ENCODE results near the gene PGA5. TPM values are rescaled to one million over a fixed set of nuclear protein-coding genes. Genes with fewer than 3 reads are reported as not detected.
"Not testable (repeated sequence)": the region's sequence is repeated elsewhere in the genome, so short reads cannot be mapped to it uniquely, and the experiment has no call there.

The PGA5 gene
- polyA plus RNA-seq, 1 donor = 0.37 TPM

DNA sequence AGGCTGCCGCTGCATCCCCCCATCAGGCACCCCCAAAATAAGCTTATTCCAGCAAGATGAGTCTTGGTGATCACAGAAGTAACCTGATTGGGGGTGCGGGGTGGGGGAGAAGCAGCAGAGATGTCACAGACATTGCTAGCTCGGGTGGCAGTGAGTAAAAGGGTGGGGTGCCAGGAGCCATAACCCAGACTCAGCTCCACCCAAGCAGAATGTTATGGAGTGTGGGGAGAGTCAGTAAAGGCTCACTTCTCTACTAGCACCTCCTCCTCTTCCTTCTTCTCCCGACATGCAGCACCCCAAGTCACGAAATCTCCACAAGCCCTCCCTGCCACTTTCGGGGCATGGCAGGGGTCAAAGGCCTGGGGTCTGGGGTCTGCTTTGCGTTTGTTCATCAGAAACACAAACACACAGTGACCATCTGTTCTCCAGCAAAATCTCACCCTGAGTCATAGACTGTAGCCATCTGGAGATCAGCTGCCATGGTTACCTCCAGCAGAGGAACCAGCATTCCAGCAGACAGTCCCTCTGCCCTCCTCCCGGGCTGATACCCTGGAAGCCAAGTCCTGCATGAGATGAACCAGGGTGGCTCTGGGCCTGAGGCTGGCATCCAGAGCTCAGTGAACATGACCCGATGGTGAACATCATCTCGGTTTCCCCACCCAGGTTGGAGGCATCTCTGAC lies 14.4 kb upstream of the PGA5 start:
- not testable (repeated sequence) for DNase-seq

GRCh38 chr11:61229458-61229857 lies 11.5 kb upstream of the PGA5 start:
- DNase-seq = not testable (repeated sequence)

- DNase-seq = not testable (repeated sequence)
Measured at GRCh38 chr11:61231033-61231432, 9.9 kb upstream of the PGA5 start.

GRCh38 chr11:61231585-61231984 lies 9.4 kb upstream of the PGA5 start:
- not testable (repeated sequence) for DNase-seq

DNA sequence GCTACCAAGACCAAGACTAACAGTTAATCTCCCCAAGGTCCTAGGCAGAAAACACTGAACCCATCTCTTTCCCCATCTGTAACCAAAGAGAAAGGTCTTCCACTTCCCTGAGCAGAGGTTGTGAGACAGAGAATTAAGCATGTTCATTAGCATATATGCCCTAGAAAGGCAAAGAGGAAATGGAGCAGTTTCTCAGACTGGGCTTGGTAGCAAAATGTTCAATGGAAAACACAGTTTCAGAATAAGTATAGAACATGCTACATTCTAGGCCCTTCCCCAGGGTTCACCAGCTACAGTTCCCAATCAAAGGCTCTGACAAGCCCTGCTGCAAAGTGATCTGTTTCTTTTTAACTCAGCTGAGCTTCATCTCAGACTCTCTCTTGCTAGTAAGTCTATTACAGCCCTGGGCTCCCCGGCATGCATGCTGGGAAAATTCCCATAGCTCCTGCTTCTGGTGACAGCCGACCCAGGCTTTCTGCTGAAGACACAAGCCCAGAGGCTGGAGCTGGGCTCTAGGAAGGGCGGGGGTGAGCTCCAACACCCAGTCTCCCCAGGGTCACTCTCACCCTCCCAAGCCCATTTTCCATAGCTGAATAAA lies 8.3 kb upstream of the PGA5 start:
- DNase-seq = not testable (repeated sequence)

GRCh38 chr11:61237130-61237529 lies 3.8 kb upstream of the PGA5 start:
- not testable (repeated sequence) for DNase-seq

DNA sequence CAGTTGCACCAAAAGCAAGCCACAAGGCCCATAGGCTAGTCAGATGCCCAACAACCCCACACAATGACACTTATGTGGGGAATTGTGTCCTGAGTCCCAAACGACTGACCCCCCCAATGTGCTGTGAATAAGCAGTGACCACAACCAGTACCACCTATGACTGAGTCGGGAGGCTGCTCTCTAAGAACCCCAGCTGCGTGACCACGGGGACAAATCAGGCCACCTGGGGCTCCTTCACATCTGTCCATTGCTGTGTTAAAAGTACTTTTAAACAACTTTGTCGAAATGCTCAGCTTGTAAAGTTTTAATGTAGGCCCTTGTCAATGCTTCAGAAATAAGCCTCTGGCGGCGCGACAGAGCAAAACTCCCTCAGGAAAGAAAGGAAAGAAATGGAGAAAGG lies 687 bp upstream of the PGA5 start:
- not testable (repeated sequence) for DNase-seq

- not testable (repeated sequence) for DNase-seq
Measured at GRCh38 chr11:61241526-61241925, 551 bp downstream of the PGA5 start.

DNA sequence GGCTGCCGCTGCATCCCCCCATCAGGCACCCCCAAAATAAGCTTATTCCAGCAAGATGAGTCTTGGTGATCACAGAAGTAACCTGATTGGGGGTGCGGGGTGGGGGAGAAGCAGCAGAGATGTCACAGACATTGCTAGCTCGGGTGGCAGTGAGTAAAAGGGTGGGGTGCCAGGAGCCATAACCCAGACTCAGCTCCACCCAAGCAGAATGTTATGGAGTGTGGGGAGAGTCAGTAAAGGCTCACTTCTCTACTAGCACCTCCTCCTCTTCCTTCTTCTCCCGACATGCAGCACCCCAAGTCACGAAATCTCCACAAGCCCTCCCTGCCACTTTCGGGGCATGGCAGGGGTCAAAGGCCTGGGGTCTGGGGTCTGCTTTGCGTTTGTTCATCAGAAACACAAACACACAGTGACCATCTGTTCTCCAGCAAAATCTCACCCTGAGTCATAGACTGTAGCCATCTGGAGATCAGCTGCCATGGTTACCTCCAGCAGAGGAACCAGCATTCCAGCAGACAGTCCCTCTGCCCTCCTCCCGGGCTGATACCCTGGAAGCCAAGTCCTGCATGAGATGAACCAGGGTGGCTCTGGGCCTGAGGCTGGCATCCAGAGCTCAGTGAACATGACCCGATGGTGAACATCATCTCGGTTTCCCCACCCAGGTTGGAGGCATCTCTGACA lies 4.4 kb downstream of the PGA5 start:
- not testable (repeated sequence) for DNase-seq

DNA sequence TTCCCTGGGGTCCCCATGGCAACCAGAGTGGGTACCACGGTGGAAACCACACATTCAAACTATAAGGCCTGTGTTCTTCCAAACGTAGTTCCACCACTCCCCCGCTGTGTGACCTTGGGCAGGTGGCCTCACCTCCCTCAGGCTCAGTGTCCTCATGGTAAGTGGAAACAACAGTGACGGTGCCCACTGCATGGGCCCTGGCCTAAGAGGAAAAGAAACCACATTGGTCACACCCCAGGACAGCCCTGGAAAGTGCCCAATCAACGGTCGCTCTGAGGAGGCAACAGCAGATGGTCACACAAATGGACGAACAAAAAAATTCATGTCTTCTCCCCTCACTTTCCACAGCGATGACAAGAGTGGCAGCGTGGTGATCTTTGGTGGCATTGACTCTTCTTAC lies 7.1 kb downstream of the PGA5 start:
- not testable (repeated sequence) for DNase-seq

- DNase-seq = not testable (repeated sequence)
Measured at GRCh38 chr11:61249201-61249600, 8.2 kb downstream of the PGA5 start.

- DNase-seq = not testable (repeated sequence)
Measured at GRCh38 chr11:61250796-61251765, 10.1 kb downstream of the PGA5 start.

DNA sequence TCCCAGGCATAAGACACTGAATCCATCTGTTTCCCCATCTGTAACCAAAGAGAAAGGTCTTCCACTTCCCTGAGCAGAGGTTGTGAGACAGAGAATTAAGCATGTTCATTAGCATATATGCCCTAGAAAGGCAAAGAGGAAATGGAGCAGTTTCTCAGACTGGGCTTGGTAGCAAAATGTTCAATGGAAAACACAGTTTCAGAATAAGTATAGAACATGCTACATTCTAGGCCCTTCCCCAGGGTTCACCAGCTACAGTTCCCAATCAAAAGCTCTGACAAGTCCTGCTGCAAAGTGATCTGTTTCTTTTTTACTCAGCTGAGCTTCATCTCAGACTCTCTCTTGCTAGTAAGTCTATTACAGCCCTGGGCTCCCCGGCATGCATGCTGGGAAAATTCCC lies 11.4 kb downstream of the PGA5 start:
- DNase-seq = not testable (repeated sequence)

DNA sequence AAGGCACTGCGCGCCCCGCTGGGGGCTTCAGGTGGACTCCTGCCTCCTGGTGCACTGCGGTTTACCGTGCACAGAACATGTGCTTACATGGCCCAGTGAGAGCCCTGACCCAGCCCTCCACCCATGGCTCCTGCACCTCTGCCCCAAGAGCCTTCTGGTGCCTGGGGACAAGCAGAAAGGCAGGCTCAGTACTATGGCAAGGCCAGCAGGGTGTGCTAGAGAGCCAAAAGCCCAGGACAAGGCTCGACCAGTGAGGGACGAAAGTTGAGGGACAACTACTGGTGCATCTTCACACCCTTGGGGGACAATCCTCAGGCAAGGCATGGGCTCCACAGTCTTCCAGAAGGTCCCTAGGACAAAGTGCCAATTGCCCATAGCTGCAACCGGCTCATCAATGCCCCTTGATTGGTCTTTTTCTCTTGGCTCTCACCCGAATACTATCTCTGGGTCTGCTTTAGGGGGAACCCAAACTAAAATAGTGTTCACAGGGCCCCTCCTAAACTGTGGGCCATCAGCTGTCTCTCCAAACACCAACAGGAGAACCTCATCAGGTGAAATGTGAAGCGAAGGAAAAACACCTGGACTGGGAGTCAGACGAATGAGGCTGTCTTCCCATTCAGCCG lies 13.5 kb downstream of the PGA5 start:
- DNase-seq = peak; percentile 30

- DNase-seq = no peak
Measured at GRCh38 chr11:61256710-61257482, 15.9 kb downstream of the PGA5 start.

DNA sequence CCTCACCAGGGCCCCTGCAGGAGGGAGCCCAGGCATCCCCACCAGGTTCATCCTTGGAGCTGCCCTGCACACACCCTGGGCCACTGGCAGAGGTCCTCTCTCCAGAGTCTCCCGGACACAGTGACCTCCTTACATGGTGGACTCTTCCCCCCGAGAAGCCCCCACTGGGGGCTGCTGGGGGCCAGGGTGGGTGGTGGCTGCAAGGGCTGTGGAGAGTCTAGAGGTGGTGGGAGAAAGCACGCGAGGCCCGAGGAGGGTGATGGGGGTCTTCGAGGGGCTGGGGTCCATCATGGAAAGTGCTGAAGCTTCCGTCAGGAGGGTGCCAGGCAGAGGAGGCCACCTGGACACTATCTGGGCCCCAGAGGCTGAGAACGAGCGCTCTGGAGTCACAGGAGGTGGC lies 17.6 kb downstream of the PGA5 start:
- no peak for DNase-seq

DNA sequence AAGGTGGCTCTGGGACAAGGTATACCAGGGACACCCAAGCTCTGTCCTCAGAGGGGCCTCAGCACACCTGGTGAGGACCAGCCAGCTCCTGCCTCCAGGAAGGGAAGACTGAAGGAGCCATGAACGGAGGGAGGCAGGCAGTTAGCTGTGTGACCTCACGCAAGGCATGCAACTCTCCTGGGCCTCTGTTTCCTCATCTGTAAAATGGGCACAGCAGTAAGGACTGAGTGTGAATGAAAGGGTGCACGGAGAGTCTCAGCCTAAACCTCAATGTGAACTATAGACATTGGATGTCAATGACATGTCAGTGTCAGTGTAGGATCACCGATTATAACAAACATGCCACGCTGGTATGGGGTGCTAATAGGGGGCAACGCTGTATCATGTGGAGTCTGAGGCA lies 18.4 kb downstream of the PGA5 start:
- DNase-seq = no peak

DNA sequence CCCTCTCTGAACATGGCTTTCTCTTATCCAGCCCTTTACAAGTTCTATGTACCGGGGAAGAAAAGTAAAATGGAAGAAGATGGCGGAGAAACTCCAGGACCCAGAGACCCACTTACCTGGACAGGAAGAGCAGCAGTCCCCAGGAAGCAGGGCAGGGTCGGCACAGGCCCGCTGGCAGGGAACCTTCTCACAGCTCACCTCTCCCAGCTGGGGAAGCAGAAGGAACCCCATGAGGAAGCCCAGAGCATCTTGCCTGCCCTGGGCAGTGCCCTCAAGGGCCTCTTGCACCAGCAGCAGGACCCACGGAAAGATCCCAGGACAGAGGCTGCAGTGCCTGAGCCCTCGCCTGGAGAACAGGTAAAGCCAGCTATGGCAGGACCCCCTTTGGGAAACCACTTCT lies 23.4 kb downstream of the PGA5 start:
- DNase-seq = no peak

DNA sequence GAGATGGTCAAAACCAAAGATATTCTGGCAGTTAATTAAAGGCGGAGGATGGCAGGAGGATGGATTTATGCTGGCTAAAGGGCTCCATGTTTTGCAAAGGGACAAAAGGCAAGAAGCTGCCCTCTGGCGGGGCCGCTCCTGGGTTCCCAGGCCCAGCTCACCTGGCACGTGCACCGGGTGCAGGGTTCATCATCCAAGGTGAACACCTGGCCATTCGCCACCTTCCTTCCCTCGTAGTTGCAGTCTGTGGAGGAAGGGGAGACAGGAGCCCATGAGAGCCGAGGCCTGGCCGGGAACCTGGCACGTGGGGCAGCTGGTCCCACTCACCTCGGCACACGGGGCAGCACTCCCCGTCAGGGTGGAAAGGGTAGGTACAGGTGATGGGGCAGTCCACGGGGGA lies 23.8 kb downstream of the PGA5 start:
- DNase-seq = no peak

DNA sequence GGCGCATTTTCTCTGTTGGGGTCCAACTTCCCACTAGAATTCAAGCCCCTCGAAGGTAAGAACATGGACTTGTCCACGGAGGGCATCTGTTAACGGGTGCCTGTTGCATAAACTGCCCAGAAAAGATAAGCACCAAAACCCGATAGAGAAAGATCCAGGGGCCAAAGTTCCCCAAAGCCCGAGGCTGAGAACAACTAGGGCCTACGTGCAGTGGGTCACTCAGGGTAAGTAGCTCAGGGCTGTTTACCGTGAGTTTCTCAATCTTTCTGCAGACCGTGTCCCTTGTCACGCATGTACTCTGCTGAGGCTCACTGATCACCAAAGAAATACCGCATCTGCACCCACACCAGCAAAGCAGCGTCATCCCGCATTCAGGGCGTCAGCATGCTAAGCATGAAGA lies 24.4 kb downstream of the PGA5 start:
- DNase-seq = no peak

DNA sequence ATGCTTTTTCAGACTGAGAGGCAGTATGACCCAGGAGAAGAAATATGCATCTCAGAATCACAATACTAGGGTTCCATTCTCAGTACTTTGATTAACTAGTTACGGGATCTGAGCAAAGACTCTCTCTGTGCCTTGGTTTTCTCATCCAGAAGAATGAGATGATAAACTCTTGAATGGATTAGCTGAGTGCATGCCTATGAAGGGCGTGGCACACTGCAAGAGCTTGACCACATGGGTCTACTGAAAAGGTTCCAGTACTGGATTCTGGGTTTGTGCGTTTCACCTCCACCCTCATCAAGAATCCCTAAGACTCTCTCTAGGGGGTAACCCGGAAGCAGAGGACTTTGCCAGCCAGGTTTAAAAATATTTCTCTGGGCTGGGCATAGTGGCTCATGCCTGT lies 25.6 kb downstream of the PGA5 start:
- no peak for DNase-seq

Measured in left kidney (tissue), 2 donors.